Endothelial cell (in vitro differentiated cells): ENCODE measurements around the gene CR1L. TPM values are rescaled to one million over a fixed set of nuclear protein-coding genes. Genes with fewer than 3 reads are reported as not detected.

Experiments used
- DNase-seq: peaks from one replicate; pipeline ENCODE4 v3.0.0; 2021; ENCODE audit warnings: low spot score
- H3K27ac Mint-ChIP-seq: one replicate; pipeline ENCODE4 v1.8.0; 2021; ENCODE audit warnings: mixed read lengths, inconsistent platforms; ENCODE audit not compliant: unreplicated experiment
- H3K27me3 Mint-ChIP-seq: one replicate; pipeline ENCODE4 v1.8.0; 2021; ENCODE audit warnings: mild to moderate bottlenecking, moderate library complexity, mixed read lengths, inconsistent platforms; ENCODE audit not compliant: unreplicated experiment
- H3K36me3 Mint-ChIP-seq: one replicate; pipeline ENCODE4 v1.8.0; 2021; ENCODE audit warnings: mild to moderate bottlenecking, low read depth, mixed read lengths, inconsistent platforms; ENCODE audit not compliant: unreplicated experiment
- H3K4me1 Mint-ChIP-seq: one replicate; pipeline ENCODE4 v1.8.0; 2021; ENCODE audit warnings: mild to moderate bottlenecking, mixed read lengths, inconsistent platforms; ENCODE audit not compliant: unreplicated experiment
- H3K4me3 Mint-ChIP-seq: one replicate; pipeline ENCODE4 v1.8.0; 2021; ENCODE audit warnings: mild to moderate bottlenecking, mixed read lengths, inconsistent platforms; ENCODE audit not compliant: unreplicated experiment
- H3K9me3 Mint-ChIP-seq: one replicate; pipeline ENCODE4 v1.8.0; 2021; ENCODE audit warnings: mixed read lengths, inconsistent platforms; ENCODE audit not compliant: unreplicated experiment
- CTCF ChIP-seq: fragments of 200-600 bp; sonication (generic); IDR thresholded peaks from one replicate; pipeline ENCODE4 v1.5.0; 2021; ENCODE audit warnings: antibody characterized with exemption; ENCODE audit not compliant: unreplicated experiment
- total RNA-seq: library from RNA; stranded (reverse); fragmentation: NEBNext Ultra II Directional; extraction: Animal tissue kit (Norgen Biotek cat#: 25700); gene quantifications from one replicate; pipeline ENCODE4 v1.2.1, GENCODE V29; 2021; ENCODE audit not compliant: unreplicated experiment

CR1L gene
- total RNA-seq, 1 donor from 2014 or later = 48.0 TPM

GRCh38 chr1:207647671-207648333, 2.9 kb downstream of the CR1L start:
- TF ChIP-seq CTCF = no peak
- Mint-ChIP-seq H3K27me3 (peaks cover 10% of the 10 kb centered on the region), H3K4me1 (peaks cover 51% of the 10 kb centered on the region), H3K27ac (peak overlapping the region; percentile 14), H3K4me3 (peak overlapping the region; percentile 88), H3K36me3 (peaks cover 7% of the 10 kb centered on the region), H3K9me3 (no peaks in the 10 kb centered on the region)
- DNase-seq = no peak

- TF ChIP-seq CTCF = no peak
- peak overlapping the region; percentile 59 for H3K4me3 Mint-ChIP-seq
- peaks cover 7% of the 10 kb centered on the region for H3K36me3 Mint-ChIP-seq
- H3K27me3 Mint-ChIP-seq = peaks cover 10% of the 10 kb centered on the region
- H3K4me1 Mint-ChIP-seq = peaks cover 51% of the 10 kb centered on the region
- no peaks in the 10 kb centered on the region for H3K9me3 Mint-ChIP-seq
- H3K27ac Mint-ChIP-seq = peak overlapping the region; percentile 14
- no peak for DNase-seq
Observed at GRCh38 chr1:207648334-207649209, 3.6 kb downstream of the CR1L start.

- Mint-ChIP-seq H3K9me3 (no peaks in the 10 kb centered on the region), H3K36me3 (peaks cover 7% of the 10 kb centered on the region), H3K4me1 (peaks cover 49% of the 10 kb centered on the region), H3K27me3 (peaks cover 10% of the 10 kb centered on the region), H3K27ac (peak overlapping the region; percentile 28), H3K4me3 (peak overlapping the region; percentile 59)
- no peak for TF ChIP-seq CTCF
- DNase-seq = no peak
Observed at GRCh38 chr1:207649210-207649753, 4.3 kb downstream of the CR1L start.

GRCh38 chr1:207649865-207650580, 5.1 kb downstream of the CR1L start:
- no peaks in the 10 kb centered on the region for H3K9me3 Mint-ChIP-seq

More at GRCh38 chr1:207649865-207650580, 5.1 kb downstream of the CR1L start:
- Mint-ChIP-seq H3K4me1 (peaks cover 45% of the 10 kb centered on the region), H3K27me3 (peaks cover 9% of the 10 kb centered on the region), H3K27ac (peak overlapping the region; percentile 28), H3K4me3 (peak overlapping the region; percentile 8), H3K36me3 (peaks cover 7% of the 10 kb centered on the region)
- DNase-seq = no peak
- no peak for TF ChIP-seq CTCF
